Activated CD8-positive, alpha-beta memory T cell treated with anti-CD3 and anti-CD28 coated beads, Interleukin-2, amount 10 ng/mL, durations not matched to agents 7 days and 5 days (primary cell): ENCODE results near the gene SLC38A4. TPM values are rescaled to one million over a fixed set of nuclear protein-coding genes. Genes with fewer than 3 reads are reported as not detected.

Experiments used
- ATAC-seq: fragments of 150-1000 bp; cut with Tn5 transposase; one replicate; pipeline ENCODE4 v1.10.0; 2021; ENCODE audit warnings: moderate library complexity
- CTCF ChIA-PET: fragments of 350-600 bp; sonication (Branson Sonifier 250); formaldehyde crosslinking; loops from one replicate; lab custom pipeline; 2021; ENCODE audit warnings: antibody characterized with exemption; lab: Charles Lee
- DNase-seq: peaks from one replicate; pipeline ENCODE4 v3.0.0-alpha.2; 2020
- H3K27ac Mint-ChIP-seq: one replicate; pipeline ENCODE4 v1.8.0; 2021; ENCODE audit warnings: mild to moderate bottlenecking, mixed read lengths
- H3K27me3 Mint-ChIP-seq: one replicate; pipeline ENCODE4 v1.8.0; 2021; ENCODE audit warnings: mixed read lengths
- H3K36me3 Mint-ChIP-seq: one replicate; pipeline ENCODE4 v1.8.0; 2021; ENCODE audit warnings: mild to moderate bottlenecking, mixed read lengths
- H3K4me1 Mint-ChIP-seq: one replicate; pipeline ENCODE4 v1.8.0; 2021; ENCODE audit warnings: mixed read lengths
- H3K4me3 Mint-ChIP-seq: one replicate; pipeline ENCODE4 v1.8.0; 2021; ENCODE audit warnings: mild to moderate bottlenecking, moderate library complexity, mixed read lengths
- H3K9me3 Mint-ChIP-seq: one replicate; pipeline ENCODE4 v1.8.0; 2022; ENCODE audit warnings: low read depth, mixed read lengths
- total RNA-seq, 2 experiments: library from RNA; stranded (reverse); gene quantifications; one replicate each; pipeline ENCODE4 v1.2.3, GENCODE V29; 2021

The SLC38A4 gene
- total RNA-seq, 2 experiments from 2014 or later: not detected

DNA sequence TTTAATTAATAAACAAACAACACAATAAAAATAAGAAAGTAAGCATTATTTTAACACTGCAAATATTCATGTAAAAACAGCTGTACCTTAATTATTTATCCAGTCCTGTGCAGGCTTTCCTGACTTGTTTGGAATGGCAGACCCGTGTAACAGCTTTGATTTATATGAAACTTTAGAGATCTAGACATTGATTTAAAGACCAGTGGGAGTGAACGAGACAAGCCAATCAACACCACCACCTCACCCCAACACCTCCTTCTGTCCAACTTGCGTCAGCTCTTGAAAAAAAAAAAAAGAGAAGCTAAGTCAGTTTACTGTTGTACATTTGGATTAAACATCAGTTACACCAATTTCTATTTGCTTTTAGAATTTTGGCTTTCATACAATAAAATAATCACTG is 22.3 kb downstream of the SLC38A4 start:
- Mint-ChIP-seq H3K27me3 (peaks cover 35% of the 10 kb centered on the region), H3K4me1 (no peaks in the 10 kb centered on the region), H3K27ac (no peak overlapping the region), H3K36me3 (no peaks in the 10 kb centered on the region), H3K9me3 (no peaks in the 10 kb centered on the region), H3K4me3 (no peak overlapping the region)
- CTCF ChIA-PET: no interaction called here
- DNase-seq (no peak), ATAC-seq (no peak)

GRCh38 chr12:46801293-46801692 is 24.5 kb downstream of the SLC38A4 start:
- H3K4me3 Mint-ChIP-seq: no peak overlapping the region
- no peak overlapping the region for H3K27ac Mint-ChIP-seq
- H3K4me1 Mint-ChIP-seq: no peaks in the 10 kb centered on the region
- no peak for DNase-seq
- CTCF ChIA-PET: no interaction called here
- no peaks in the 10 kb centered on the region for H3K9me3 Mint-ChIP-seq
- ATAC-seq: no peak
- peaks cover 27% of the 10 kb centered on the region for H3K27me3 Mint-ChIP-seq
- H3K36me3 Mint-ChIP-seq: peaks cover 3% of the 10 kb centered on the region

DNA sequence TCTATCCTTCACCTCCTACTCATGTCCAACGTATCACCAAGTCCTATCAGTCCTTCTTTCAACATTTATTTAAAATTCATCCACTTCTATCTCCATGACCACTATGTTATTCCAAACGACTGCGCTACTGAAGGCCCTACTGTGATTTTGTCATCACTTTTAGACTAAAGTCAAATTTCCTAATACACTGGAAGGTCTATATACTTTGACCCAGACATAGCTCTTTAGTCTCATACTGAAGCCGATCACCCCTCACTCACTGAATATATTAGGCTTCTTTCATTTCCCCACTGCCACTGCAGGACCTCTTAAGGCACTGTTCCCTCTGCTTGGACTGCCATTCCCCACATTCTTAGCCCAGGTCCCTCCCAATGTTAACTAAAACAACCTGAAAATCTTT is 25.6 kb downstream of the SLC38A4 start:
- Mint-ChIP-seq H3K9me3 (no peaks in the 10 kb centered on the region), H3K36me3 (peaks cover 3% of the 10 kb centered on the region), H3K27ac (no peak overlapping the region), H3K4me1 (peaks cover 3% of the 10 kb centered on the region), H3K4me3 (no peak overlapping the region), H3K27me3 (peaks cover 23% of the 10 kb centered on the region)
- ATAC-seq (no peak), DNase-seq (no peak)
- CTCF ChIA-PET: no interaction called here

DNA sequence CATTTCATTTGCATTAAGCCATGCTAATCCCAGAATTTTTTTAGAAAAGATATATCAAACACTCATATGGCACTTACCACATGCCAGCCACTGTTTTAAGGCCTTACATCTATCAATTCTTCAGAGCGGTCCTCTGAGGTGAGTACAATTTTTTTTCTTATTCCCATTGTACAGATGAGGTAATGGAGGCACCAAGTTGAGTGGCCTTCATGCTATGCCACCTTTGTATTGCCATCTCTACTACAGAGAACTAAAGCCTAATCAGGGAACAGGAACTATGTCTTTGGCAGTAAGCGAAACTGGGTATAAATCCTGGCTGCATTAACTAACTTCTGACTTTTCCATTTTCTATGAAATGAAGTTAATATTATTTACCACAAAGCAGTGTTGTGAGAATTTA is 27.1 kb downstream of the SLC38A4 start:
- no peak for ATAC-seq
- no peak for DNase-seq
- CTCF ChIA-PET: no interaction called here
- Mint-ChIP-seq H3K9me3 (no peaks in the 10 kb centered on the region), H3K27ac (no peak overlapping the region), H3K27me3 (peaks cover 19% of the 10 kb centered on the region), H3K36me3 (peaks cover 3% of the 10 kb centered on the region), H3K4me1 (peaks cover 7% of the 10 kb centered on the region), H3K4me3 (no peak overlapping the region)

DNA sequence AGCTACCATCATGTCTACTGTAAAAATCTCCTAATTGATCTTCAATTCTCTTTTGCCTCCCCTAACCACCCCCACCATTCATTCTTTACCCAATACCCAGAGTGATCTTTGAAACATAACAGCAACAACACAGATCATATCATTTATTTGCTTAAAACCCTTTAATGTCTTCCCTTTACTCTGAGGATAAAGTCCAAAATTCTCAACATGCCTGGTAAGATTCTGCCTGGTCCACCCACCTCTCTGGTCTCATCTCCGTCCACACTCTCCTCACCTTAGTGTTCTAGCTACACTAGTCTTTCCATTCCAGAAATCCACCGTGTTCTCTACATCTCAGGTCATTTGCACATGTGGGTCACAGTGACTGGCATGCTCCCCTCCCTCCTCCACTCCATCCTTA is 27.7 kb downstream of the SLC38A4 start:
- ATAC-seq (no peak), DNase-seq (no peak)
- Mint-ChIP-seq H3K4me3 (no peak overlapping the region), H3K9me3 (no peaks in the 10 kb centered on the region), H3K27me3 (peaks cover 17% of the 10 kb centered on the region), H3K36me3 (peaks cover 3% of the 10 kb centered on the region), H3K27ac (no peak overlapping the region), H3K4me1 (peaks cover 7% of the 10 kb centered on the region)
- CTCF ChIA-PET: no interaction called here

GRCh38 chr12:46795988-46796387 is 29.8 kb downstream of the SLC38A4 start:
- no peaks in the 10 kb centered on the region for H3K9me3 Mint-ChIP-seq
- peaks cover 11% of the 10 kb centered on the region for H3K27me3 Mint-ChIP-seq
- peaks cover 7% of the 10 kb centered on the region for H3K4me1 Mint-ChIP-seq
- H3K27ac Mint-ChIP-seq: no peak overlapping the region
- H3K4me3 Mint-ChIP-seq: no peak overlapping the region
- H3K36me3 Mint-ChIP-seq: peaks cover 3% of the 10 kb centered on the region
- no peak for DNase-seq
- no peak for ATAC-seq
- CTCF ChIA-PET: interaction anchor here (1.3 kb wide), 1 partner anchor 25 kb away, joined by 4 read pairs; no protein-coding TSS in a partner anchor

GRCh38 chr12:46794593-46795190 is 31.1 kb downstream of the SLC38A4 start:
- H3K4me1 Mint-ChIP-seq: peaks cover 10% of the 10 kb centered on the region
- CTCF ChIA-PET: no interaction called here
- H3K27ac Mint-ChIP-seq: peak overlapping the region; percentile 17
- H3K36me3 Mint-ChIP-seq: peaks cover 3% of the 10 kb centered on the region
- H3K27me3 Mint-ChIP-seq: peaks cover 6% of the 10 kb centered on the region
- DNase-seq: no peak
- no peak overlapping the region for H3K4me3 Mint-ChIP-seq
- peak; percentile 47 for ATAC-seq
- no peaks in the 10 kb centered on the region for H3K9me3 Mint-ChIP-seq

- CTCF ChIA-PET: no interaction called here
- H3K9me3 Mint-ChIP-seq: no peaks in the 10 kb centered on the region
- peaks cover 10% of the 10 kb centered on the region for H3K4me1 Mint-ChIP-seq
- peaks cover 1% of the 10 kb centered on the region for H3K36me3 Mint-ChIP-seq
- no peak overlapping the region for H3K4me3 Mint-ChIP-seq
- peaks cover 6% of the 10 kb centered on the region for H3K27me3 Mint-ChIP-seq
- H3K27ac Mint-ChIP-seq: no peak overlapping the region
- ATAC-seq (no peak), DNase-seq (no peak)
Observed at GRCh38 chr12:46792925-46793324, 32.9 kb downstream of the SLC38A4 start.

- Mint-ChIP-seq H3K4me3 (no peak overlapping the region), H3K27ac (no peak overlapping the region), H3K9me3 (no peaks in the 10 kb centered on the region), H3K27me3 (peaks cover 3% of the 10 kb centered on the region), H3K4me1 (peaks cover 7% of the 10 kb centered on the region), H3K36me3 (no peaks in the 10 kb centered on the region)
- CTCF ChIA-PET: no interaction called here
- ATAC-seq (no peak), DNase-seq (no peak)
Observed at GRCh38 chr12:46790066-46790465, 35.7 kb downstream of the SLC38A4 start.

GRCh38 chr12:46788072-46788887 is 37.5 kb downstream of the SLC38A4 start:
- peaks cover 2% of the 10 kb centered on the region for H3K4me1 Mint-ChIP-seq
- H3K27me3 Mint-ChIP-seq: peaks cover 10% of the 10 kb centered on the region
- H3K36me3 Mint-ChIP-seq: no peaks in the 10 kb centered on the region
- H3K9me3 Mint-ChIP-seq: no peaks in the 10 kb centered on the region
- CTCF ChIA-PET: no interaction called here
- no peak for DNase-seq
- no peak for ATAC-seq
- no peak overlapping the region for H3K4me3 Mint-ChIP-seq
- no peak overlapping the region for H3K27ac Mint-ChIP-seq

DNA sequence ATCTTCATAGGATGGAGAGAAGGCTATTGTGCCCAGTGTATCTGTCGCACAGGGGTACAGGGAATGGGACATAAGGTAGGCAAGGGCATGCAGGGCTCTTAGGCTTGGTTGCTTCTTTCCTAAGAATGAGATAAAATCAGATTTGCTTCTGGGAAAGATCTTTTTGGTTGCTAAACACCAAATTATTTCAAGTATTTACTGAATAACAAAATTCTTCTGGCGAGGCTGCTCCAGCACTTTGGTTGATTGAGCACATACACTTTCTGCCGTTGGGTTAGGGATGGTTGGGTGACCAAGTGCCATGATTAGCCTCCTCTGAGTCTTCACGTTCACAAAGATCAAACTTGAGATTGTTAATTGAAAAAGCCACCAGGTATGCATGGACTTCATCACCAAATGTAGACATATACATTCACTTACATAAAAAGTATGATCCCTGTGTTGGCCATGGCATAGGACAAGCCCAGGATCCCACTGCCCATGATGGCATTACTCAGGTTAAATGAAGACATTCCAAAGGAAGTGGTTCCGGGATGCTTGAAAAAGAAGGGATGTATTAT is 38.2 kb downstream of the SLC38A4 start:
- Mint-ChIP-seq H3K36me3 (no peaks in the 10 kb centered on the region), H3K9me3 (no peaks in the 10 kb centered on the region), H3K27me3 (peaks cover 14% of the 10 kb centered on the region), H3K4me3 (no peak overlapping the region), H3K4me1 (peaks cover 2% of the 10 kb centered on the region), H3K27ac (no peak overlapping the region)
- CTCF ChIA-PET: no interaction called here
- no peak for ATAC-seq
- no peak for DNase-seq

- H3K27ac Mint-ChIP-seq: no peak overlapping the region
- ATAC-seq (no peak), DNase-seq (no peak)
- CTCF ChIA-PET: no interaction called here
- H3K4me1 Mint-ChIP-seq: peaks cover 2% of the 10 kb centered on the region
- no peak overlapping the region for H3K4me3 Mint-ChIP-seq
- H3K27me3 Mint-ChIP-seq: peaks cover 16% of the 10 kb centered on the region
- H3K36me3 Mint-ChIP-seq: no peaks in the 10 kb centered on the region
- H3K9me3 Mint-ChIP-seq: no peaks in the 10 kb centered on the region
Observed at GRCh38 chr12:46786774-46787173, 39.0 kb downstream of the SLC38A4 start.

DNA sequence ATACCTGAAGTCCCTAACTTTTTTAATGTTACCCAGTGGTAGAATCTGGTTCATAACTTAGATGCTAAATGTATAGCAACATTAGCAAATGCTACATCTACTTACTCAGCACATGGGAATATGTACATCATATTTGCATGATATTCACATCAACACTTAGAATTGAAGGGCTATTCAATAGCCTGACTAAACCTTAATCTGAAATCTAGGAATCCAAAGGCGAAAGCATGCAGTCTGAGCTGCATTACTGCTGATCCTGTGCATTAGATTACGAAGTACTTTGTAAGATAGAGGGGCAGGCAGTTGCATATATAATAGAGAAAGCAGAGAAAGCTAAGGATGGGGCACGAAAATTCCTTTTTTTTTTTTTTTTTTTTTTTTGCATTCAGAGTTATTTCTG is 40.4 kb downstream of the SLC38A4 start:
- H3K9me3 Mint-ChIP-seq: no peaks in the 10 kb centered on the region
- DNase-seq (no peak), ATAC-seq (no peak)
- no peaks in the 10 kb centered on the region for H3K36me3 Mint-ChIP-seq
- no peak overlapping the region for H3K4me3 Mint-ChIP-seq
- H3K4me1 Mint-ChIP-seq: peaks cover 2% of the 10 kb centered on the region
- peaks cover 24% of the 10 kb centered on the region for H3K27me3 Mint-ChIP-seq
- H3K27ac Mint-ChIP-seq: no peak overlapping the region
- CTCF ChIA-PET: no interaction called here

DNA sequence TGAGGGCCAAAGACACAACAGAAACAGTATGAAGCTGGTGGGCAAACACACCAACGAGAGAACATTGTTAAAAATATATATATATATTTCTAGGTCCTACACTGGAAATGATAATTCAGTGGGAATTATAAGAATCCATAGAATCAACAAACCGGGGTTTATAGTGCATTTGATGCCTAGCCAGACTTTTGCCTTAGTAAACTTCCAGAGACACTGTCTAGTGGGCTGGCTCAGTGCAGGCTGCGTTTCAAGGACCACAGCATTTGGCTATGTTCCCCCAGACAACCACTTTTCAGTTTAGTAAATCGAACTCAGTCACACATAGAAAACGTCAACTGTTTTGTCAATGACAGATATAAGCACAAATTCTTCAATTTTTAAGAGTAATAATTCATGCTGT is 41.9 kb downstream of the SLC38A4 start:
- Mint-ChIP-seq H3K27me3 (peaks cover 25% of the 10 kb centered on the region), H3K9me3 (no peaks in the 10 kb centered on the region), H3K4me3 (no peak overlapping the region), H3K27ac (no peak overlapping the region), H3K36me3 (no peaks in the 10 kb centered on the region), H3K4me1 (no peaks in the 10 kb centered on the region)
- no peak for ATAC-seq
- no peak for DNase-seq
- CTCF ChIA-PET: no interaction called here
